Measurements from ENCODE around the gene PTPRM.

GRCh38 chr18:7901657-7902056 lies 334.5 kb downstream of the PTPRM start:
- no peak for TF ChIP-seq CTCF (IDR thresholded peaks at IDR 0.05)
- no peak for TF ChIP-seq POLR2A (IDR thresholded peaks at IDR 0.05)
